HL-60/S4 (cell line): ENCODE results near the gene UGT1A7.
"Not testable (repeated sequence)": the region's sequence is repeated elsewhere in the genome, so short reads cannot be mapped to it uniquely, and the experiment has no call there.

Experiments
- in situ Hi-C: fragments of 300-500 bp; cut with MboI; formaldehyde crosslinking; loops from 2 replicates; pipeline ENCODE4 v1.14.3; 2022; ENCODE audit warnings: low sequenced_read_pairs

The UGT1A7 gene

GRCh38 chr2:233680361-233681045, 1.2 kb upstream of the UGT1A7 start:
- in situ Hi-C loops, result no loop called here

DNA sequence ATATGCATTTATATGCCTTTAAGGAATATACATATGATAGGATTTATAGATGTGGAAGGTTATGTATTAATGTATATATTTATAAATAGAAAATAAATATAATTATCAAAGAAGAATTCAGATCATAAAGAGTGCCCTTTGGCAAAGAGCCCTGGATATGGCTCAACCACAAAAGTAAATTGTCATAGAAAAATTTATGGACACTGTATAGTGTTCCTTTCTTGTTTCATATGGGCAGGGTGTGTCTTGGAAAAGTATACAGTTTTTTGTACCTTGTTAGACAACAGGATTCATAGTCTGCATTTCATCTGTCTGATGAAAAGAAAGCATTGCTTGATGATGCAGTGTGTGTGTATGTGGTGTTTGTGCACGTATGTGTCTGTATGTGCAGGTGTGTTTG, 2.9 kb downstream of the UGT1A7 start:
- in situ Hi-C loops, result no loop called here

DNA sequence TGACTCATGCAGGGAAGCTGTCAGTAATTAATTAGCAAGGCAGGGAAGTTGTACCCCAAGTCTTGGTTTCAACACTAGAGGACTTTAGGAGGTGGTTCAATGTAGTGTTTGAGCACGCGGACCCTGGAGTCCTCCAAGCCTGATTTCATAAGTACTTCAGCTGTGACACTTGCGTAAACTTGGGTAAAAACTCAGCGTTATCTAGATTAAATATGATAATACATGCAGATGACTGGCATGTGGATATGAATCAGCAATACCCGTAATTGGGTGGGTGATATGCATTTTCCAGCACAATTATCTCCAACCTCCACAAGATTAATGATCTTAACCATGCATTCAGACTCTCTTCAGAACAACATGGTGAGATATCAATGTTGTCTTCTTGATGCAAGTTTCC, 5.2 kb downstream of the UGT1A7 start:
- in situ Hi-C loops, result no loop called here

- in situ Hi-C loops, result no loop called here
These were observed 6.6 kb downstream of the UGT1A7 start for GRCh38 chr2:233688341-233688740.

- in situ Hi-C loops, result no loop called here
These were observed 7.3 kb downstream of the UGT1A7 start for GRCh38 chr2:233689031-233689430.

DNA sequence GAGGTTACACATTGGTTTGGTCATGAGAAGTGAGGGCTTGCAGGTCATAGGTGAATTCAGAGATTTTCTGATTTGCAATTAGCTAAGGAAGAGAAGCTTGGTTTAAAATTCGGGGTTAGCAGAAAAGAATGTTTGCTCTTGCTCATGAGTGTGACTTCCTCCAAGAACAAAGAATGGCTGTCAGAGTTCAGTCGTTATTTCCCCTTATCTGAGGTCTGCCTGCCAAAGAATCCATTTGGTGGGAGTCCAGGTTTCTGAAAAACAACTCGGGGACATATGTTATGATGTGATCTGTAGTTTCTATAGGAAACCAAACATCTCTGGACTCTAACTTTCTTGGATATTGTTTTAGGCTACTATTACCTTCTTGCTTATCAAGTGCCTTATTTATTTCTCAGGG, 7.8 kb downstream of the UGT1A7 start:
- in situ Hi-C loops, result no loop called here

DNA sequence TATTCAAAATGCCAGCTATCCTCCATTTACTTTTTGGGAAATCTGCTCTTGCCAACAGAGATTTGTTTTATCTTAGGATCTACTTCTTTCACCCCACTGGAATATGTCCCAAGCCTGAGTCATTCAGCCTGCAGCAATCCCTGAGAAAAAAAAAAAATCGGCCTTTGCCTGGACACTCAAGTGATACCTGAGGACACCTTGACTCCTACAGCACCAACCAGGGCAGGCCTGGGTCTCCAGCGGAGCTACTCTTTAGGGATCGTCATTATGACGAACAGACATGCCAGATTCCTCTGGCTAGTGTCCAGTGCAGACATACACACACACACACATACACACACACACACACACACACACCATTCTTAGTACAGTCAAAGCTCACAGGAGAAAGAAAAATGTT, 8.7 kb downstream of the UGT1A7 start:
- in situ Hi-C loops, result no loop called here

GRCh38 chr2:233691443-233692433, 10.0 kb downstream of the UGT1A7 start:
- in situ Hi-C loops, result no loop called here

GRCh38 chr2:233692648-233693047, 10.9 kb downstream of the UGT1A7 start, which contains the start of gene UGT1A6:
UGT1A6 (plus strand) TSS chr2:233692890; CDS start chr2:233693005, 115 bp downstream.
- in situ Hi-C loops, result no loop called here

DNA sequence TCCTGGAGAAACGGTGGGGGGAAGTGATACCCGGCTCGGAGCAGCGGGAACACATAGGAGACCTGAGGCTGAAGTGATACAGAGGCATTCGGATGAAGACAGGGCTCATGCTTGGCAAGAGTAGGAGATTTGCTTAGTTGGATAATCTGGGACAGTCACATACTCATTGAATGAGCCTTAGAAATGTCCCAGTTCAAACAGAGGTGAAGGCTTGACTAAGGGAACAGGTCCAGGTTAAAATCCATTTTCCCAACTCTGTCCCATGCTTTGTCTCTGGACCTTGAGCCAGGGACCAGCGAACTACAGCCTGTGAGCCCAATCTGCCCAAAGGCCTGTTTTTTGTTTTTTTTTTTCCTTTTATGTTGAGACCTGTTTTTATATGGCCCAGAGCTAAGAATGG, 12.3 kb downstream of the UGT1A7 start:
- in situ Hi-C loops, result no loop called here

DNA sequence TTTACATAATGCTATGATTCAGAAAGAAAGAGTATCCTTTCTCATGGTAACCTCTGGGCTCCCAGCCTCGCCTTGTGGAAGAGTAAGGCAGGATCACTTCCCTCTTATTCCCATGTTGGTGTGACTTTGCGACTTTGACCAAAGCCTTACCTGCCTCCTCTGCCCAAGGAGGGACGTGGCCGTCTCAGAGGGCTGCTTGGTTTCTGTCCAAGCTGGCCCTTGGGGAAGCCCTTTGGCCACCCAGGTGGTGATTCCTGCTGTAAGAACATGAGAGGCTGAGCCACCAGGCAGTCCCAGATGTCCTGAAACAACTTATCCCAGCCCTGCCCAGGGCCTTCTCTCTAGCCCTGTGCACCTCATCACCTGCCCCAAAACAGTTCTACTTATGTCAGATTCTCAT, 17.0 kb downstream of the UGT1A7 start:
- in situ Hi-C loops, result no loop called here

- in situ Hi-C loops, result no loop called here
These were observed 17.8 kb downstream of the UGT1A7 start for GRCh38 chr2:233699424-233700027.

DNA sequence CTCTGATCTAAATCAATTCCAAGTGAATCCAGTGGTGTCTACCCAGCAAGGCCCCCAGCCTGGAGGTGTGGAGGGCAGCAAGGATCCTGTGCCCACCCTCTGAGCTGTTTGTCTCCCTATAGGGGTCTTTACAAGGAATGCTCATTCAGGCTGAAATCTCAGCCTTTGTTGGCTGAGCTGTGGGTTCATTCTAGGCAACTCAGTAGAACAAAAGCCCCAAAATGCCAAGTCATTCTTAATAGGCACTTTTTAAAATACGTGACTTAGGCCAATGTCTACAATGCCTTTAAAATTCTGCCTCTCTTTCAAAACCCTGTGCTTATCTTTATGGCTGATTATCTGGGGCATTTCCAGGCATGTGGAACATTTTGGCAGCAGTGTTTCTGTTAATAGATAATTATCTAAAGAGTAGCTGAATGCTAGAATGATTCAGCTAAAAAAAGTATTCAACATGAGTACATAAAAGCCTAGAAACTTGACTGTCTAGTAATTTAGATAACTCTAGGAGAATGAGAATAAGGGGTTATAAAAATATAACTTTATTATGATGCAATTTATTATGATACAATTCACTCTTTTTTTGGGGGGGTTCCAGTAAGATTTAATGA, 18.4 kb downstream of the UGT1A7 start:
- in situ Hi-C loops, result no loop called here

- in situ Hi-C loops, result not testable (repeated sequence)
These were observed 19.1 kb downstream of the UGT1A7 start for GRCh38 chr2:233700842-233701241.

GRCh38 chr2:233702238-233702637, 20.5 kb downstream of the UGT1A7 start:
- in situ Hi-C loops, result no loop called here

DNA sequence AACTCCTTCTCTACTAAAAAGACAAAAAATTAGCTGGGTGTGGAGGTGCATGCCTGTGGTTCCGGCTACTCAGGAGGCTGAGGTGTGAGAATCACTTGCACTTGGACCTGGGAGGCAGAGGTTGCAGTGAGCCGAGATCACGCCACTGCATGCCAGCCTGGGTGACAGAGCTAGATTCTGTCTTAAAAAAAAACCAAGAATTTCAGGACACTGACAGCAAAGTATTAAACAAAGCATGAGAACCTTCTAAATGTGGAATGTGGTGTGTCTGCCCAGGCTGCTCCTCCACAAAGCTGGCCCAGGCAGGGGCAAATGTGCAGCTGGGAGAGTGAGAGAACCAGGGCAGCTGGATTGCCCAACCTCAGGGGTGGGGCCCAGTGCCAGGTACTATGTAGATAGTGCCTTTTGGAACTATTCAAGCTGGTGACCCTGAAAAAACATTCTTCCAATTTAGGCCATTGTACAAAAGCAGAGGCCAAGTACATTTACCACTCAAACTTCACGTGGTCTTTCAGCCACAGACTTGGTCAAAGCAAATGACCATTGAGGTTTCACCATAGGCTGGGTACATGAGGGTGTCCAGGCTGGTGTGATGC, 24.3 kb downstream of the UGT1A7 start:
- in situ Hi-C loops, result no loop called here

GRCh38 chr2:233706720-233707119, 25.0 kb downstream of the UGT1A7 start:
- in situ Hi-C loops, result no loop called here

DNA sequence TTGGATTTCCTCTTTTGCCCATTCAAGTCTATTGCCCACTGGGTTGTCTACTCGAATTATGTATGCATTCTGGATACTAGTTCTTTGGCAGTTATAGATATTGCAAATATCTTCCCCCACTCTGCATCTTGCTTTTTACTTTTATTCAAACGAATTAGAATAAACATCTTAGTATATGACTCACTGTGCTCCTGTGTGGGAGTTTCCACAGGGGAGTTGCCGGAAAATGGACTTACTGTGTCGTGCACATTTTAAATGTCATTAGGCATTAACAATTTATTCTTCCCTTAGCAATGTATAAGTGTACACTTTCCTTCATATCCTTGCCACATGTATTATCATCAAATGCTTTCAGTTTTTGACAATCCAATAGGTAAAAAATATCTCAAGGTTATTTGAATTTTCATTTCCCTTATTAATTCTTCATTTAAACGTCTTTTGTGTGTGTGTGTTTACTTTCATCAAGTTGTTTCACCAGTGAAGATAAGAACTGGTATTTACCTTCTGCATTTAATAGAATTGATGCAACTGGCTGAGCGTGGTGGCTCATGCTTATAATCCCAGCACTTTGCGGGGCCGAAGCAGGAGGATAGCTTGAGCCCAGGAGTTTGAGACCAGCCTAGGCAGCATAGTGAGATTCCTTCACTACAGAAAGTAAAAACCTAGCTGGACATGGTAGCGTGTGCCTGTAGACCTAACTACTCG, 26.4 kb downstream of the UGT1A7 start:
- in situ Hi-C loops, result no loop called here

DNA sequence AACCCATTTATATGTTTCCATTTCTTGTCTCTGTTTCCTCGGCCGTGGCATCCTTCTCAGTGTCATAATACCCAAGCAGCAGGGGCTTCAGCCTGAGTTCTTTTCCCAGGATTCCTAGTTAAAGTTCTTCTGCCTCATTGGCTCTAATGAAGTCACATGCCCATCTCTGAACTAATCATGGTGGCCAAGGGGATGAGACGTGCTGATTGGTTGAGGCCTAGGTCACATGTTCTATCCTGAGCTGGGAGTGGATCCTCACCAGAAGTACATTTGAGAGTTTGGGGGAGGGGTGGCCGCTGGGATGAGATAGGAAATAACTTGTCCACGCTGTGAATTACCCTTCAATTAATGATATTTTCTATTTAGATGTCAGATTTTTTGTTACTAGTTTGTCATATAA, 27.2 kb downstream of the UGT1A7 start:
- in situ Hi-C loops, result no loop called here
